ENCODE measurements around the gene PSD2. TPM values are rescaled to one million over a fixed set of nuclear protein-coding genes. Genes with fewer than 3 reads are reported as not detected.

The PSD2 gene
- total and polyA plus RNA-seq, 2 of the 13 experiments (the other 11 are each of a cell fraction or from before 2014, with no cell fraction given) = 0.07 TPM; not detected in 1

DNA sequence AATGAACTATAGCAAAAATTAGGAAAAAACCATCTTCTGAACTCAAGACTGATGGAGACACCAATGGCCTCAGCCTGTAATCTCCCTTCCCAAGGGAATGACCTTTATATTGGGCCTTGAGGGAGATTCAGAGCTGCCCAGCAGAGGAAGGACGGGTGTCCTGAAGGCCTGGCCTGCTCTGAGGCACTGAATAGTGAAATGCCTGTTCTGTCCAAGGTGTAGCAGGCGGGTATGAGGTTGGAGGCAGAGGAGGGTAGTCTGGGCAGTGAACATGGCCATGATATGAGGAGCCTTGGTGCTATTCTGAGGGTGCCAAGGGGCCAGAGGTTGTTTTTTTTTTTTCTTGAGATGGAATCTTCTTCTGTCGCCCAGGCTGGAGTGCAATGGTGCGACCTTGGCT, 25.0 kb downstream of the PSD2 start:
- peaks cover 12 to 28% of the 10 kb centered on the region in 2 experiments; a peak in 3 of 5 replicates for H3K27me3 ChIP-seq (ENCODE audit: control insufficient read depth in 1 of 2, insufficient read depth in 2 of 2, low read length in 2 of 2)
- WGBS (ENCODE audit: low lambda C conversion rate) = 14% methylated on average over 2 of the region's 4 CpGs
- in situ Hi-C loops (cut with HindIII; ENCODE audit: extremely low pct_ligation_motif_present, low pct_unique_long_range_greater_than_20kb) (no loop called here), intact Hi-C loops (cut with micrococcal nuclease; ENCODE audit: unreplicated experiment) (no loop called here)
- H3K9ac ChIP-seq (ENCODE audit: insufficient read depth, low read depth, low read length) = no peak overlapping the region
- TF ChIP-seq RFXAP (CRISPR knock-in tag; IDR thresholded peaks at IDR 0.05; ENCODE audit: borderline replicate concordance) (no peak), ATM (IDR thresholded peaks at IDR 0.05; ENCODE audit: borderline replicate concordance) (no peak), GABPB1 (CRISPR knock-in tag; IDR thresholded peaks at IDR 0.05) (no peak), TIGD3 (CRISPR knock-in tag; IDR thresholded peaks at IDR 0.05; ENCODE audit: borderline replicate concordance) (no peak), SYNCRIP (IDR thresholded peaks at IDR 0.05; ENCODE audit: insufficient read depth, low read depth, low read length) (no peak), NCOR1 (IDR thresholded peaks at IDR 0.05; ENCODE audit: borderline replicate concordance, low read length) (no peak), MEIS2 (CRISPR knock-in tag; IDR thresholded peaks at IDR 0.05) (no peak), ZNF841 (CRISPR knock-in tag; IDR thresholded peaks at IDR 0.05; ENCODE audit: borderline replicate concordance) (no peak)
- TF ChIP-seq, protein P1, sequence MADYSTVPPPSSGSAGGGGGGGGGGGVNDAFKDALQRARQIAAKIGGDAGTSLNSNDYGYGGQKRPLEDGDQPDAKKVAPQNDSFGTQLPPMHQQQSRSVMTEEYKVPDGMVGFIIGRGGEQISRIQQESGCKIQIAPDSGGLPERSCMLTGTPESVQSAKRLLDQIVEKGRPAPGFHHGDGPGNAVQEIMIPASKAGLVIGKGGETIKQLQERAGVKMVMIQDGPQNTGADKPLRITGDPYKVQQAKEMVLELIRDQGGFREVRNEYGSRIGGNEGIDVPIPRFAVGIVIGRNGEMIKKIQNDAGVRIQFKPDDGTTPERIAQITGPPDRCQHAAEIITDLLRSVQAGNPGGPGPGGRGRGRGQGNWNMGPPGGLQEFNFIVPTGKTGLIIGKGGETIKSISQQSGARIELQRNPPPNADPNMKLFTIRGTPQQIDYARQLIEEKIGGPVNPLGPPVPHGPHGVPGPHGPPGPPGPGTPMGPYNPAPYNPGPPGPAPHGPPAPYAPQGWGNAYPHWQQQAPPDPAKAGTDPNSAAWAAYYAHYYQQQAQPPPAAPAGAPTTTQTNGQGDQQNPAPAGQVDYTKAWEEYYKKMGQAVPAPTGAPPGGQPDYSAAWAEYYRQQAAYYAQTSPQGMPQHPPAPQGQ (CRISPR knock-in tag; IDR thresholded peaks at IDR 0.05; ENCODE audit: borderline replicate concordance) = no peak
- DNase-seq (ENCODE audit: low spot score) = no peak
- no peaks in the 10 kb centered on the region for H3K79me2 ChIP-seq (ENCODE audit: insufficient read depth, low read length)
- peaks cover 9% of the 10 kb centered on the region; the same call in 1 of the 2 replicates for H3K4me1 ChIP-seq (ENCODE audit: insufficient read depth, low read length)
- H2AFZ ChIP-seq (ENCODE audit: low read length) = no peak overlapping the region
- no TSS peak for BruUV-seq (replicated peaks)
- H4K20me1 ChIP-seq (ENCODE audit: insufficient read depth, low read length) = no peaks in the 10 kb centered on the region
- H3K27ac ChIP-seq (ENCODE audit: extremely low read length, insufficient read depth, low read length) = no peak overlapping the region
- H3K9me3 ChIP-seq (ENCODE audit: low read length) = no peaks in the 10 kb centered on the region
- POLR2A ChIA-PET = no interaction called here
- no peaks in the 10 kb centered on the region for H3K36me3 ChIP-seq (replicated peaks in 1 of 2; ENCODE audit: control insufficient read depth in 1 of 2, insufficient read depth in 2 of 2, low read length in 2 of 2)
- no peak for FAIRE-seq
- no peak for ATAC-seq
- no peak overlapping the region for H3K4me3 ChIP-seq (replicated peaks in 1 of 3; ENCODE audit: insufficient read depth in 1 of 3, low read depth in 2 of 3, low read length in 3 of 3)
- H3K4me2 ChIP-seq (ENCODE audit: low read depth, low read length) = no peak overlapping the region
- CTCF ChIA-PET (ENCODE audit: low intra/inter-chr PET ratio, low total read pairs) = no interaction called here

Data from HepG2 (cell line).